K562 (cell line): Measurements from ENCODE around the gene TMEM117.

Experiments used
- BRCA1 ChIP-seq, 2 experiments: fragments of 450-650 bp in 1 of 2; sonication (generic) in 1 of 2; formaldehyde crosslinking in 1 of 2; IDR thresholded peaks; 2 replicates each; pipeline versions ENCODE4 v1.5.0 to v1.6.1; 2017 to 2020; ENCODE audit warnings: mild to moderate bottlenecking in 1 of 2, missing genetic modification reagents in 1 of 2
- ESRRA ChIP-seq: fragments of 450-650 bp; IDR thresholded peaks from 2 replicates; pipeline ENCODE4 v1.6.1; 2014; ENCODE audit warnings: low read depth, mild to moderate bottlenecking, moderate library complexity, borderline replicate concordance
- LEF1 ChIP-seq: fragments of 450-650 bp; IDR thresholded peaks from 2 replicates; pipeline ENCODE4 v1.6.1; 2016; ENCODE audit warnings: mild to moderate bottlenecking
- MNT ChIP-seq, 2 experiments: fragments of 450-650 bp; conservative IDR thresholded peaks; 2 replicates each; pipeline ENCODE4 v1.6.1; 2017; ENCODE audit warnings: mild to moderate bottlenecking in 2 of 2, moderate library complexity in 2 of 2
- ZNF592 ChIP-seq: fragments of 450-650 bp; IDR thresholded peaks from 2 replicates; pipeline ENCODE4 v1.6.1; 2017; ENCODE audit warnings: antibody characterized with exemption, mild to moderate bottlenecking

GRCh38 chr12:43896496-43896895, 60.6 kb downstream of the TMEM117 start:
- TF ChIP-seq ESRRA (no peak), LEF1 (no peak), BRCA1 (IDR thresholded peaks at IDR 0.05) (no peak), BRCA1 (CRISPR knock-in tag; IDR thresholded peaks at IDR 0.05) (no peak), MNT (conservative IDR thresholded peaks at IDR 0.05) (no peak), ZNF592 (no peak)
